Measurements from ENCODE around the gene RAP1A. TPM values are rescaled to one million over a fixed set of nuclear protein-coding genes. Genes with fewer than 3 reads are reported as not detected.

The RAP1A gene
- total and polyA plus RNA-seq, 10 donors, result 83.3 to 125 (median 105) TPM

- Histone ChIP-seq H3K9me3 (no peaks in the 10 kb centered on the region), H3K36me3 (no peaks in the 10 kb centered on the region), H3K27me3 (replicated peaks in 1 of 7) (no peaks in the 10 kb centered on the region), H3K4me1 (peaks cover 36 to 98% (median 66%) of the 10 kb centered on the region in 6 donors), H3K27ac (peak overlapping the region in 5 of 8 donors; percentile 35 to 77 (median 53)), H3K4me3 (no peak overlapping the region)
- no peak for DNase-seq
- intact Hi-C loops (cut with DNase I; ENCODE audit: low total_unique reads), result no loop called here
- TF ChIP-seq POLR2A (IDR thresholded peaks at IDR 0.05) (no peak), POLR2AphosphoS5 (IDR thresholded peaks at IDR 0.05) (no peak)
- TF ChIP-seq, protein P1, sequence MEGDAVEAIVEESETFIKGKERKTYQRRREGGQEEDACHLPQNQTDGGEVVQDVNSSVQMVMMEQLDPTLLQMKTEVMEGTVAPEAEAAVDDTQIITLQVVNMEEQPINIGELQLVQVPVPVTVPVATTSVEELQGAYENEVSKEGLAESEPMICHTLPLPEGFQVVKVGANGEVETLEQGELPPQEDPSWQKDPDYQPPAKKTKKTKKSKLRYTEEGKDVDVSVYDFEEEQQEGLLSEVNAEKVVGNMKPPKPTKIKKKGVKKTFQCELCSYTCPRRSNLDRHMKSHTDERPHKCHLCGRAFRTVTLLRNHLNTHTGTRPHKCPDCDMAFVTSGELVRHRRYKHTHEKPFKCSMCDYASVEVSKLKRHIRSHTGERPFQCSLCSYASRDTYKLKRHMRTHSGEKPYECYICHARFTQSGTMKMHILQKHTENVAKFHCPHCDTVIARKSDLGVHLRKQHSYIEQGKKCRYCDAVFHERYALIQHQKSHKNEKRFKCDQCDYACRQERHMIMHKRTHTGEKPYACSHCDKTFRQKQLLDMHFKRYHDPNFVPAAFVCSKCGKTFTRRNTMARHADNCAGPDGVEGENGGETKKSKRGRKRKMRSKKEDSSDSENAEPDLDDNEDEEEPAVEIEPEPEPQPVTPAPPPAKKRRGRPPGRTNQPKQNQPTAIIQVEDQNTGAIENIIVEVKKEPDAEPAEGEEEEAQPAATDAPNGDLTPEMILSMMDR (IDR thresholded peaks at IDR 0.05 in 8 of 11, conservative IDR thresholded peaks at IDR 0.05 in 3 of 11), result no peak
- 62 to 82% (median 70%) methylated on average over 6 of the region's 6 CpGs for WGBS, 5 donors
Observed at GRCh38 chr1:111598544-111598943, 21.0 kb upstream of the RAP1A start.

DNA sequence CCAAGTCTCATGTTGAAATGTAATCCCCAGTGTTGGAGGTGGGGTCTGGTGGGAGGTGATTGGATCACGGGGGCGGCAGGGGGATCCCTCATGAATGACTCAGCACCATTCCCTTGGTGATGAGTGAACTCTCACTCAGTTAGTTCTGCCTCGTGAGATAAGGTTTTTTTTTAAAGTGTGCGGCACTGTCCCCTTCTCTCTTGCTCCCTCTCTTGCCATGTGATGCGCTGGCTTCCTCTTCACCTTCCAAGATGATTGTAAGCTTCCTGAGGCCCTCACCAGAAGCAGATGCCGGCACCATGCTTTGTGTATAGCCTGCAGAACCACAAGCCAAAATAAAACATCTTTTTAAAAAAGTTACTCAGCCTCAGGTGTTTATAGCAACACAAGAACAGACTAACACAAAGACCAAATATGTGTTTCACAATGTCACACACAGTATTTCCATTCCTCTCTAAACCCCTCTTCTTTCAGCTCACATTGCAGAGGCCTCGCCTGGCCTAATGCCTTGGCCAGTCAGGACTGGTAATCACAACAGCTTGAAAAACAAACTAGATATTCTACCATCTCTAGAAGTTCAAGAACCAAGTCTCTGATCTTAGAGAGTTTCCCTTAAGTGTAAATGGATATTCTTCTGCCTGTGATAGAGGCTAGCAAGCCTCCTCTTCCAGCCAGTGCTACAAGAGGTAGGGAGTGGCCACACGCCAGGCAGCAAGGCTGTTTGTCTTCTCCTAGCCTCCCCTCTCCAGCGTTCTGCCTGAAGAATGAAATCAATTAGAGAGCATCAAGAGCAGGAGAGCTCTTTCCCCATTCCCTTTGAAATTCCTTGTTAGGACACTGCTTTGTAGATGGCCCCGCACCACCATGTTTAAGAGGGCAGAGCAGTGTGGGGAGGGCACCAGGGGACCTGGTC lies 19.6 kb upstream of the RAP1A start:
- H3K4me1 ChIP-seq, result peaks cover 36 to 98% (median 68%) of the 10 kb centered on the region in 6 donors

GRCh38 chr1:111600886-111601386 lies 18.7 kb upstream of the RAP1A start:
- no peak for DNase-seq
- Histone ChIP-seq H3K4me1 (peaks cover 34 to 98% (median 71%) of the 10 kb centered on the region in 6 donors), H3K4me3 (no peak overlapping the region), H3K9me3 (no peaks in the 10 kb centered on the region), H3K27me3 (replicated peaks in 1 of 7) (no peaks in the 10 kb centered on the region), H3K27ac (peak overlapping the region in 4 of 8 donors; percentile 23 to 66 (median 60)), H3K36me3 (no peaks in the 10 kb centered on the region)
- TF ChIP-seq POLR2A (IDR thresholded peaks at IDR 0.05) (no peak), POLR2AphosphoS5 (IDR thresholded peaks at IDR 0.05) (no peak)
- TF ChIP-seq, protein P1 (IDR thresholded peaks at IDR 0.05 in 8 of 11, conservative IDR thresholded peaks at IDR 0.05 in 3 of 11), result no peak
- WGBS, 5 donors, result 62 to 78% (median 64%) methylated on average over 6 of the region's 6 CpGs
- intact Hi-C loops (cut with DNase I; ENCODE audit: low total_unique reads), result no loop called here

More for the DNA sequence above, 19.6 kb upstream of the RAP1A start:
- H3K4me3 ChIP-seq, result no peak overlapping the region
- peak overlapping the region in 4 of 8 donors; percentile 26 to 66 (median 54) for H3K27ac ChIP-seq
- no peaks in the 10 kb centered on the region for H3K9me3 ChIP-seq
- H3K27me3 ChIP-seq (replicated peaks in 1 of 7), result no peaks in the 10 kb centered on the region
- no peaks in the 10 kb centered on the region for H3K36me3 ChIP-seq
- TF ChIP-seq POLR2A (IDR thresholded peaks at IDR 0.05) (no peak), POLR2AphosphoS5 (IDR thresholded peaks at IDR 0.05) (no peak)
- TF ChIP-seq, protein P1 (IDR thresholded peaks at IDR 0.05 in 8 of 11, conservative IDR thresholded peaks at IDR 0.05 in 3 of 11), result no peak
- intact Hi-C loops (cut with DNase I; ENCODE audit: low total_unique reads), result no loop called here
- DNase-seq, result no peak
- WGBS, 5 donors, result 72 to 86% (median 77%) methylated on average over 10 of the region's 10 CpGs

DNA sequence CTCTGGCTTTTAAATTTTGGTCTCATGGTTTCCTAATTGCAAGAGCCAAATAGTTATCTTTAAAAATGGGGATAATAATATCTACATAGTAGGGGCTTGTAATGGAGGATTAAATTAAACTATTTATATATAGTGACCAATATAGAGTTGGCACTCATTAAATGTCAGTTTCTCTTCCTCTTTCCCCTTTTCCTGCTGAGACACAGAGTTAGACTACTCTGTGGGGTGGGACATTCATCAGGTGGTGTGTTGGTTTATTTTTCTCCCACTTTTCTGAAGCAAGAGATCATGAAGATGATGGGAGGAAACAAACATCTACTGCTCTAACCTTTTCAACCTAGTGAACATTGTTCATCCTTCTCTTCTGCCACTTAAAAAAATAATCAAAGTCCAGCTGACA lies 17.3 kb upstream of the RAP1A start:
- Histone ChIP-seq H3K27me3 (replicated peaks in 1 of 7) (no peaks in the 10 kb centered on the region), H3K27ac (peak overlapping the region in 6 of 8 donors; percentile 27 to 75 (median 62)), H3K4me3 (no peak overlapping the region), H3K4me1 (peaks cover 35 to 94% (median 66%) of the 10 kb centered on the region in 6 donors), H3K36me3 (no peaks in the 10 kb centered on the region), H3K9me3 (no peaks in the 10 kb centered on the region)
- intact Hi-C loops (cut with DNase I; ENCODE audit: low total_unique reads), result no loop called here
- TF ChIP-seq POLR2A (IDR thresholded peaks at IDR 0.05) (no peak), POLR2AphosphoS5 (IDR thresholded peaks at IDR 0.05) (no peak)
- TF ChIP-seq, protein P1 (IDR thresholded peaks at IDR 0.05 in 8 of 11, conservative IDR thresholded peaks at IDR 0.05 in 3 of 11), result no peak
- DNase-seq, result no peak

Measured in spleen (tissue), 11 donors.